HG03439 (cell line): ENCODE results near the gene GLRX.
A peak's percentile ranks its signal among the peaks of the same experiment; 100 is the strongest.

ENCODE experiments used
- ATAC-seq: cut with Tn5 transposase; IDR thresholded peaks from one replicate; pipeline ENCODE4 v1.9.1; 2021; ENCODE audit warnings: mild to moderate bottlenecking, moderate library complexity; ENCODE audit not compliant: unreplicated experiment

GLRX gene

GRCh38 chr5:95810305-95811125, 12.0 kb downstream of the GLRX start:
- no peak for ATAC-seq

DNA sequence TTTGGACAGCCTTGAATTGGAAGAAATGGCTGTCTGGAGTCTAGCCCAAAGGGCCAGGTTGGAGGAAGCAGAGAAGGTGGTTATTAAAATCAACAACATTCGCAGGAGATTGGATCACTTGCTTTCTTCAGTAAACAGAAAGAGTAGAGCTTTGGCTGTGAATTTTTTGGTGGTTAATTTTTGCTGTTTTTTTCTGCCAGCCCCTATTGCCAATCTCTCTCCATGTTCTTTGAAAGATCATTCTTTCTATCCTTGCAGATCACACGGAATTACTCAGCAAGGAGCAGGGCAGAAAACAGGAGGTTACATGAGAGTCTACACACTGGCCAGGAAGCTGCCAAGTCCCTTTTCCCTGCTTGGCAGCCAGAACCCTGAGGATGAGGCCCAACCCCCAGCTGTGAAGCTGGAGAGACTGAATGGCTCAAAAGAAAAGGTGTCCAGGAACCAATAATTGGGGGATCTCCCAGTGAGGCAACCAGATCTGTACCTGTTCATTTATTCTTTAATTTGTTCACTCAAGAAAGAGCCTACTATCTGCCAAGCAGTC, 13.0 kb downstream of the GLRX start:
- ATAC-seq, result no peak

GRCh38 chr5:95808686-95809413, 13.7 kb downstream of the GLRX start:
- ATAC-seq, result peak; percentile 99

- peak; percentile 6 for ATAC-seq
These were observed 14.4 kb downstream of the GLRX start for GRCh38 chr5:95808013-95808685.

DNA sequence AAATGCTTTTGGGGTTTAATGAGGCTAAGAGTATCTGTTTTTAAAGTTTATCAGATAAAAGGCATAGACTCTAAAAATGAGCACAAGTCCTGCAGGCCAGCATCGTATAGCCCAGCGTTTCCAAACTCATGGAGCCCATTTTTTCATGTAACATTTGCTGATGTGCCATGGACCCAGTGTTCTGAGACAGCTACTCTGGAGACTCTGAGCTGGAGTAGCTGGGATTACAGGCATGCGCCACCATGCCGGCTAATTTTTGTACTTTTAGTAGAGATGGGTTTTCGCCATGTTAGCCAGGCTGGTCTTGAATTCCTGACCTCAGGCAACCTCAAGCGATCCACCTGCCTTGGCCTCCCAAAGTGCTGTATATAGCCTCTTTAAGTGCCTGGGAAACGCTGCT, 15.8 kb downstream of the GLRX start:
- no peak for ATAC-seq

- ATAC-seq, result no peak
These were observed 17.6 kb downstream of the GLRX start for GRCh38 chr5:95804736-95805539.

DNA sequence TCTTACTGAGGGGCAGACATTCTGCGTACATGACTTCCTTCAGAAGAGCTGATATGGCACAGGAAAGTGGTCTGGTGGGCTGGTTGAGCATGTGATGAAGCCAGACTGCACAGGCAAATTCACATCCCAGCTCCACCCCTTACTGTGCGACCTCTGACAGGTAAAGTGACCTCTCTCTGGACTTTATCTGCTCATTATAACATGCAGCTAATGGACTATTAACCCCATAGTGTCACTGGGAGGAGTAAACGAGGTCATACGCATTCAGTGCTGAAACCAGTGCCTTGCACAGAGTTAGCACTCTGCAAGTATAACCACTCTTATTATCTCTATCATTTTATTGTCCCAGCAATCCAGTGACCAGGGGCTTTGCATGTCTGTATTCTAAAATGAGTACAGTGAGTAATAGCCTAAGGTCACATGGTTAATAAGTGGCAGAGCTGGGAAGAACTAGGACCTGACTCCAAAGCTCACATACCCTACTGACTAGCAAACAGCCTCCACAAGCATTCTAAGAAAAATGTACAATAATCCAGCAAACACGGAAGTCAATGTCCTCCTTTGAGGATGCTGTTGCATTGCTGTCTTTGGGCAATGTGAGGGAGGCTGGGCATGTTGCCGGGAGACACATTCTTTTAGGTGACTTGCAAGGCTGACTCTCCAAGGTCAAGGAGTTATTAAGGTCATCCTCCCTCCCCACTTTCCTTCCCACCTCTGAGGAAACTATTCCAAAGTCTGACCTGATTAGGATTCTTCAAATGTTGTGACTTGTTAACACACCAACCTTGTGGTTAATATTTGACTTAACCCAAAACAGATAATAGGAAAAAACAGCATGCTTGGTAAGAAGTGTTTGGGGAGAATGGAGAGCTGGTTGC, 19.0 kb downstream of the GLRX start:
- no peak for ATAC-seq

GRCh38 chr5:95801961-95802360, 20.6 kb downstream of the GLRX start:
- ATAC-seq, result no peak

GRCh38 chr5:95801532-95801931, 21.0 kb downstream of the GLRX start:
- ATAC-seq, result no peak

GRCh38 chr5:95800553-95800952, 22.0 kb downstream of the GLRX start:
- no peak for ATAC-seq

DNA sequence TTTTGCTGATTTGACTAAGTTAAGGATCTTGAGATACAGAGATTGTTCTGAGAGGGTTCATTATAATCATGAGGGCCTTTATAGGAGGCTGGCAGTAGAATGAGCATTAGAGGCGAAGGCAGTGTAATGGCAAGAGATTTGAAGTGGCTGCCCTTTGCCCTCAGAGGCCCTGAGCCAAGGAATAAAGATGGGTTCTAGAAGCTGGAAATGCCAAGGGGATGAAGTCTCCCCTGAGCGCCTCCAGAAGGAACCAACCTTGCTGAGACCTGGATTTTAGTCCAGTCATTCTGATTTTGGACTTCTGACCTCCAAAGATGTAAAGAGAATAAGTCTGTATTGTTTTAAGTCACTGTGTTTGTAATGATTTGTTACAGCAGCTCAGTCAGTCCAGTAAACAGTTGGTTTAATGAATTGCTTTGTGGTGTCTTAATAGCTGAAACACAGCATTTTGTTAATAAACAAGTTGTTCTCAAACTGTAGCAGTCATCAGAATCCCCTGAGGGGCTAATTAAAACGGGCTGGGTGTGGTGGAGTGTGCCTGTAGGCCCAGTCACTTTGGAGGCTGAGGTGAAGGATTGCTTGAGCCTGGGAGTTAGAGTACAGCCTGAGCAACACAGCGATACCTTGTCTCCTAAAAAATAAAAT, 23.2 kb downstream of the GLRX start:
- ATAC-seq, result no peak

DNA sequence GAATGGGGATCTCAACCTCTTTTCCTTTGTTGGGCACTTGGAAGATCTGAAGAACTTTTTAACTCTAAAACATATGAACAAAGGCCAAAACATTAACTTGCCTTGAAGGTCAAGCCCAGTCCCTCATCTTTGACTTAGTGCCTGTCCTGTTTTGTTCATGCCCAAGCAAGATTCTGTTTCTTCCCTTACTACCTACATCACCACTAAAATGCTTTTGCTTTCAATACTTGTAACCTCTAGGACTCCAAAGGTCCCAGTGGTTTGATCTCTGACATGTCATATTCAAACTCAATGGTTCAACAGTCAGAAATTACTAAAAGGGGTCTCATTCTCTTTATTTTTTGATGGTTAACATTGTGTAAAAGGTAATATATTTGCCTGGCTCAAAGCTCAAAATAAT, 24.0 kb downstream of the GLRX start:
- no peak for ATAC-seq

DNA sequence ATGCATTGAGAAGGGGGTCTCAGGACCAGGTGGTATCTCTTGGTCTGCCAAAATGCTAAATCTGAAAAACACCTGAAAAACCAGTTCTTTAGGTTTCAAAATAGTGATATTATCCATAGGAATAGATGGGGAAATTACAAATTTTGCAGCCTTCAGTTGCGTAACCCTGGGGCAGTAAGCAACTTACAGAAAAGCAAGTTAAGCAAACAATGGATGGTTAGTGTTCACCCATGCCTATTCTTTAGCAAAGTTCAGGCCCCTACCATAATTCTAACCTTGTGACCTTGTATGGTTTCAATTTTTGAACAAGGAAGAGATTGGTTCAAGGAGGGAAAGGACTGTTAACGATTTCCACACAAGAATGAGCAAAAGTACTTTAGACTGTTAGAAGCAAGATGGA, 24.5 kb downstream of the GLRX start:
- no peak for ATAC-seq

GRCh38 chr5:95797301-95797700, 25.2 kb downstream of the GLRX start:
- ATAC-seq, result no peak

DNA sequence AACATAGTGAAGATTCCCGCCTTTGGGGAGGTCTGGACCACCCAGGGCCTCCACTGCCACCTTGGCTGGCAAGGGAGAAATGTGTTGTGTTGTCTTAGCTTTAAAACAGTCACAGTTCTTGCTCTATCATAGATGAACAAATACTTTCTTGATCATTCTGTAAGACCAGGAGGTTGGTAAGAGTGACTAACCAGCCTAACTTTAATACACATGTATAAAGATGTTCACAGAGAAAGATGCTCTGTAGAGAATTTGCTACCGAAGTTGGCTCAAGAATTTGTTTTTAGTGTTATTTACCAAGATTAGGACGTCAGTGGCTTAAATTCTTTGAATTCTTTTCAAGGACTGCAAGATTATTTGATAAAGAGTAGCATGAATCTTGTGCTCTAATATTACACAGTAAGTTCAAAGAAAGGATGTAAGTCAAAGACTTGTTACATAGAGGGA, 28.4 kb downstream of the GLRX start:
- ATAC-seq, result no peak

- no peak for ATAC-seq
These were observed 30.8 kb downstream of the GLRX start for GRCh38 chr5:95791751-95792150.

GRCh38 chr5:95788493-95788892, 34.0 kb downstream of the GLRX start:
- ATAC-seq, result no peak

GRCh38 chr5:95786821-95787418, 35.6 kb downstream of the GLRX start:
- ATAC-seq, result no peak
